Peyer's patch (tissue), 4 donors: ENCODE results near the gene PIH1D2.

Source experiments
- CTCF ChIP-seq, 6 experiments: fragments of 450-650 bp in 4 of 6; fragments of 200-600 bp in 2 of 6; sonication (generic) in 1 of 6; IDR thresholded peaks; one replicate each; pipeline ENCODE4 v1.5.1; 2017 to 2019; ENCODE audit warnings: antibody characterized with exemption in 6 of 6, mild to moderate bottlenecking in 3 of 6, moderate library complexity in 1 of 6
- POLR2A ChIP-seq, 2 donors: fragments of 450-650 bp; IDR thresholded peaks; one replicate each; pipeline ENCODE4 v1.5.1; 2017; ENCODE audit warnings: antibody characterized with exemption in 2 of 2, mild to moderate bottlenecking in 2 of 2, moderate library complexity in 2 of 2

GRCh38 chr11:112123129-112123528 lies 49.3 kb upstream of the PIH1D2 start:
- TF ChIP-seq CTCF (IDR thresholded peaks at IDR 0.05), result no peak
- no peak for TF ChIP-seq POLR2A (IDR thresholded peaks at IDR 0.05)
